BJ (cell line): Measurements from ENCODE around the gene FOXJ1. TPM values are rescaled to one million over a fixed set of nuclear protein-coding genes. Genes with fewer than 3 reads are reported as not detected.

Source experiments
- CTCF ChIA-PET: fragments of 350-600 bp; formaldehyde crosslinking; extraction: SDS; loops from one replicate; lab custom pipeline; 2021; ENCODE audit warnings: antibody characterized with exemption, inconsistent platforms; lab: Yijun Ruan, JAX
- POLR2A ChIA-PET: fragments of 300-600 bp; sonication (Branson Sonifier 250); formaldehyde crosslinking; extraction: SDS; loops from one replicate; lab custom pipeline; 2021; ENCODE audit warnings: antibody characterized with exemption; lab: Charles Lee
- DNase-seq: peaks from one replicate; pipeline ENCODE4 v3.0.0-alpha.2; 2011; ENCODE audit warnings: low read depth
- H3K27me3 ChIP-seq: 2 replicates; pipeline ENCODE4 v1.6.0; 2011; ENCODE audit warnings: low read length; ENCODE audit not compliant: control insufficient read depth, insufficient read depth
- H3K36me3 ChIP-seq: 2 replicates; pipeline ENCODE4 v1.5.1; 2011; ENCODE audit warnings: low read length; ENCODE audit not compliant: control insufficient read depth, insufficient read depth
- H3K4me3 ChIP-seq: 2 replicates; pipeline ENCODE4 v1.5.1; 2011; ENCODE audit warnings: low read depth, mild to moderate bottlenecking, control low read depth, low read length
- polyA plus RNA-seq: library from polyadenylated mRNA; depleted of rRNA; stranded (reverse); fragments of >200 nt; gene quantifications from 2 replicates; pipeline ENCODE4 v1.2.3, GENCODE V29; 2011
- TF ChIP-seq, protein P1 (sequence below): IDR thresholded peaks from 2 replicates; pipeline ENCODE4 v1.5.1; 2011; ENCODE audit warnings: low read depth, mild to moderate bottlenecking, control low read depth, inconsistent platforms, low read length, moderate library complexity; ENCODE audit not compliant: insufficient read depth

FOXJ1 gene
- polyA plus RNA-seq, 1 experiment = not detected

DNA sequence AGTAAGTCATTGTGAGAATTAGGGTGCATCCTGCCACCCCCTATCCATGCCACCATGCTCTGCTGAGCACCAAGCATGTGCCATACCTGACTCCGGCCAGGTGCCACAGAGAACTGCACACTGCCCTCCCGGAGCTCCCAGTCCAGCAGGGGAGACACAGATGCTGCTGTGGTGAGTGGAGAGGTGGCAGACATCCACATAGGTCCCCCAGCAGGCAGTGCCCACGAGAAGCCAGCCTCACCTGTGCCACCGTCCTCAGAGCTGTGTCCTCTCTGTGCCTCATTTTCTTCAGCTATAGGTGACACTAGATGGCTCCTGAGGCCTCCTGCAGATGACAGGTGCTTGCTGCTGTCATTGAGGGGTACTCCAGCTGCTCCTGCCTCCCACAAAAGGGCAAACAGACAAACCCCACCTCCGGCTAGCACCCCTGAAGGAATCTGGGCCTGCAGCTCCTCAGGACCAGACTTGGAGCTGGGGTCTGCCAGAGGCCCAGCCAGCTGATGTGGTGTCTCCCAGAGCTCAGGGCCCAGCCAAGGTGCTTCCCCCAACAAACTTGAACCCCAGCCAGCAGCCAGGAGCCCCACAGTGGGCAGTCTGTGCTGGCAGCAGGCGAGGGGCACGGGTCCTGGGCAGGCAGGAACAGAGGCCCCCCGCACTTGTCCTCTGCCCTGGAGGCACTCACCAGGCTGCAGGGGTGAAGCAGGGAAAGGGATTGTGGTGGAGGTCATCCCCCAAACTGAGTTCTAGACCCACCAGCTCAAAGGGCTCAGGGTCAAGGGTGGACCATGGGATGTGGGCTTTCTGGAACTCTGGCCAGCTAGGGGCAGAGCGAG lies 17.1 kb downstream of the FOXJ1 start:
- Histone ChIP-seq H3K27me3 (no peaks in the 10 kb centered on the region), H3K36me3 (no peaks in the 10 kb centered on the region), H3K4me3 (no peak overlapping the region)
- TF ChIP-seq, protein P1, sequence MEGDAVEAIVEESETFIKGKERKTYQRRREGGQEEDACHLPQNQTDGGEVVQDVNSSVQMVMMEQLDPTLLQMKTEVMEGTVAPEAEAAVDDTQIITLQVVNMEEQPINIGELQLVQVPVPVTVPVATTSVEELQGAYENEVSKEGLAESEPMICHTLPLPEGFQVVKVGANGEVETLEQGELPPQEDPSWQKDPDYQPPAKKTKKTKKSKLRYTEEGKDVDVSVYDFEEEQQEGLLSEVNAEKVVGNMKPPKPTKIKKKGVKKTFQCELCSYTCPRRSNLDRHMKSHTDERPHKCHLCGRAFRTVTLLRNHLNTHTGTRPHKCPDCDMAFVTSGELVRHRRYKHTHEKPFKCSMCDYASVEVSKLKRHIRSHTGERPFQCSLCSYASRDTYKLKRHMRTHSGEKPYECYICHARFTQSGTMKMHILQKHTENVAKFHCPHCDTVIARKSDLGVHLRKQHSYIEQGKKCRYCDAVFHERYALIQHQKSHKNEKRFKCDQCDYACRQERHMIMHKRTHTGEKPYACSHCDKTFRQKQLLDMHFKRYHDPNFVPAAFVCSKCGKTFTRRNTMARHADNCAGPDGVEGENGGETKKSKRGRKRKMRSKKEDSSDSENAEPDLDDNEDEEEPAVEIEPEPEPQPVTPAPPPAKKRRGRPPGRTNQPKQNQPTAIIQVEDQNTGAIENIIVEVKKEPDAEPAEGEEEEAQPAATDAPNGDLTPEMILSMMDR = no peak
- POLR2A ChIA-PET = no interaction called here
- CTCF ChIA-PET = interaction anchor here (0.6 to 13.3 kb wide), 8 partner anchors 20 to 174 kb away, joined by 3 to 247 read pairs (median 4); partner anchors contain the start of gene EXOC7
- DNase-seq = no peak

DNA sequence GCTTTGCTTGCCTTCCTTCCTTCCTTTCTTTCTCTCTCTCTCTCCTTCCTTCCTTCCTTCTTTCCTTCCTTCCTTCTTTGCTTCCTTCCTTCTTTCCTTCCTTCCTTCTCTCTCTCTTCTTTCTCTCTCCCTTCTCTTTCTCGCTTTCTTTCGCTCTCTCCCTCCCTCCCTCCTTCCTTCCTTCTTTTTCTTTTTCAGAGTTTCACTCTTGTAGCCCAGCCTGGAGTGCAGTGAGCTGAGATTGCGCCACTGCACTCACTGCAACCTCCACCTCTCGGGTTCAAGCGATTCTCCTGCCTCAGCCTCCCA lies 17.9 kb downstream of the FOXJ1 start:
- TF ChIP-seq, protein P1 = no peak
- ChIA-PET POLR2A (no interaction called here), CTCF (interaction anchor here (0.6 to 13.3 kb wide), 10 partner anchors 19 to 177 kb away, joined by 3 to 247 read pairs (median 4); partner anchors contain the start of gene EXOC7)
- Histone ChIP-seq H3K4me3 (no peak overlapping the region), H3K27me3 (no peaks in the 10 kb centered on the region), H3K36me3 (no peaks in the 10 kb centered on the region)
- DNase-seq = no peak

DNA sequence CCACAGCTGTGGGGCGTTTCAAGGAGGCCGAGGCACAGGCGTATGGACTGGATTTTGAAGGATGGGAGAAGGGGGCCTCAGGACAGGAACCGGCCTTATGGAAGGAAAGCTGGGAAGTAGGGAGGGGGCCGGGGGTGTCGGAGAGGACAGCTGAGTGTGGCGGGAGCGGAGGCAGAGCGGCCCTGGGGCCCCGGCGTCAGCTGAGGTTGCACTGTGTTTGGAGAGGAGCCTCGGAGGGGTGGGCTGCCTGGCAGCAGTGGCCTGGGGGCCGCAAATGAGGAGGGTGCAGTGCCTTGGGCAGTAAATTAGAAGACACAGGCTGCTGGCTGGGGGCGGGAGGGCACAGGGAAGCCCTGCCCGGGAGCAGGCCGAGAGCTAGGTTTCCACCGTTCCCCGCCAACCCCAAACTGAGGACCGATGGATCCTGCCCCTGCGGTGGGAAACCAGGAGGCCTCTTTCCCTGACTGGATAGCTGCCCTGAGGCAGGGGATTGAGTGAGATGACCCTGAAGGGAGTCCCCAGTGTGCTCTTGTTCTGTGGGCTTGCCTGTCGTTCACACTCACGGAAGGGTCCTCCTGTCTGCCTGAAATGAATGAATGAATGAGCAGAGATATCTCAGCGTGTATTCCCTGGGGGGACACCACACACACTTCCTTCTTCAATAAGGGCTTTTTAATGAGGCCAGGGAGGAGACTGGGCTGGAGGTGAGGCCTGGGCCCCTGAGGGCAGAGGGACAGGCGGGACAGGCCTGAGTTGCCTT lies 18.4 kb downstream of the FOXJ1 start:
- no peaks in the 10 kb centered on the region for H3K27me3 ChIP-seq
- POLR2A ChIA-PET = no interaction called here
- no peak for DNase-seq
- CTCF ChIA-PET = interaction anchor here (0.7 to 13.3 kb wide), 12 partner anchors 17 to 178 kb away, joined by 3 to 247 read pairs (median 6); partner anchors contain the start of genes EXOC7 and FOXJ1
- no peaks in the 10 kb centered on the region for H3K36me3 ChIP-seq
- H3K4me3 ChIP-seq = no peak overlapping the region
- TF ChIP-seq, protein P1 = no peak

DNA sequence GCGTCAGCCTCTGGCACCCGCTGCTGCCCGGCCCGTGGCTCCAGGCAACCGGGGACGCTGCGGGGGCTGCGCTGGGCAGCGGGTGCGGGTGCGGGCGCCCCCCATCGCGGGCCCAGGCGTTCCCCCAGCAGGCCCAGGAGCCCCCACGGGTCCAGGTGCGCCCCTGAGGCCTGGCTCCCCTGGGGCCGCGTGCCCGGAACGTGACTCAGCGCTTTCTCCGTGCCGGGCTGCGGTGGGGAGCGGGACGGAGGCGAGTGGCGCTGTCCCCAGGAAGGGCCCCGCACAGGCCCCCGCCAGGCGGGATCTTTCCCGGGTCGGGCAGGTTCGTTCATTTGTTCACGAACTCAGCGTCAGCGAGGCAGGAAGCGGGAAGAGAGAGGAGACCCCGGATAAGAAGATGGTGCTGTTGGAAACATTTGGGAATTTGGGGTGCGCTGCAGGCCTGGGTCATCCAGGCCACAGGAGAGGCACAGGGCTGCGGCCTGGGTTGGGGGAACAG lies 19.1 kb downstream of the FOXJ1 start:
- POLR2A ChIA-PET = no interaction called here
- H3K27me3 ChIP-seq = no peaks in the 10 kb centered on the region
- no peaks in the 10 kb centered on the region for H3K36me3 ChIP-seq
- CTCF ChIA-PET = interaction anchor here (0.7 to 13.3 kb wide), 25 partner anchors 10 to 178 kb away, joined by 3 to 247 read pairs (median 5); partner anchors contain the start of genes EXOC7 and FOXJ1
- peak overlapping the region; percentile 18 for H3K4me3 ChIP-seq
- no peak for DNase-seq
- TF ChIP-seq, protein P1 = no peak

DNA sequence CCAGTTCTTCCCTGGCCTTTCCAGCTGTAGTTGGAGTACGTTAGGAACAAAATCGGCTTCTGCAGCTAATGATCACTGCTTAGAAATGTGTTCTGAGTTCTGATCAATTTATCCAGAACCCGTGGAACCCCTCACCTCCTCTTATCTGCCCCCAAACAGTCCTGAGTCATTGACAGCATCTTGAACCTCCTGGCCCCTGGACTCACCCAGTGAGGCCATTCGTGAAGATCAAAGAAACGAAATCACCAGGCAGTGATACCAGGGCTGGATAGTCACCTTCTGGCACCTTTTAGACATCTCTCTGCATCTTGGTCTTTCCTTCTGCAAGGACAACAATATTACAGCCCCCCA lies 20.4 kb downstream of the FOXJ1 start:
- Histone ChIP-seq H3K36me3 (no peaks in the 10 kb centered on the region), H3K27me3 (no peaks in the 10 kb centered on the region), H3K4me3 (no peak overlapping the region)
- POLR2A ChIA-PET = no interaction called here
- TF ChIP-seq, protein P1 = no peak
- no peak for DNase-seq
- CTCF ChIA-PET = interaction anchor here (0.7 to 13.3 kb wide), 19 partner anchors 9 to 178 kb away, joined by 3 to 247 read pairs (median 5); partner anchors contain the start of genes EXOC7 and FOXJ1
